T-helper 9 cell (primary cell): ENCODE measurements around the gene GAA.

ENCODE experiments used
- DNase-seq: peaks from one replicate; pipeline ENCODE4 v3.0.0-alpha.2; 2020

Gene GAA

GRCh38 chr17:80119271-80119791 is 17.9 kb downstream of the GAA start:
- DNase-seq, result no peak

- DNase-seq, result no peak
Measured at GRCh38 chr17:80119839-80120238, 18.5 kb downstream of the GAA start.

- no peak for DNase-seq
Measured at GRCh38 chr17:80122026-80122575, 20.7 kb downstream of the GAA start.

GRCh38 chr17:80122926-80123505 is 21.6 kb downstream of the GAA start:
- DNase-seq, result no peak

- no peak for DNase-seq
Measured at GRCh38 chr17:80123791-80124190, 22.4 kb downstream of the GAA start.

- no peak for DNase-seq
Measured at GRCh38 chr17:80124351-80124981, 23.1 kb downstream of the GAA start.

GRCh38 chr17:80125656-80126448 is 24.5 kb downstream of the GAA start:
- no peak for DNase-seq

- no peak for DNase-seq
Measured at GRCh38 chr17:80126449-80126715, 25.0 kb downstream of the GAA start.

GRCh38 chr17:80129006-80129565 is 27.7 kb downstream of the GAA start:
- DNase-seq, result no peak

GRCh38 chr17:80130992-80131391 is 29.6 kb downstream of the GAA start:
- no peak for DNase-seq

GRCh38 chr17:80132906-80133625 is 31.7 kb downstream of the GAA start:
- DNase-seq, result no peak

GRCh38 chr17:80133626-80133970 is 32.2 kb downstream of the GAA start:
- DNase-seq, result no peak

- no peak for DNase-seq
Measured at GRCh38 chr17:80137131-80137530, 35.8 kb downstream of the GAA start.

- no peak for DNase-seq
Measured at GRCh38 chr17:80138856-80139426, 37.6 kb downstream of the GAA start.

- DNase-seq, result no peak
Measured at GRCh38 chr17:80141463-80142165, 40.2 kb downstream of the GAA start.

- no peak for DNase-seq
Measured at GRCh38 chr17:80142929-80143328, 41.5 kb downstream of the GAA start.

- DNase-seq, result no peak
Measured at GRCh38 chr17:80145076-80146075, 44.0 kb downstream of the GAA start.

- no peak for DNase-seq
Measured at GRCh38 chr17:80146121-80147034, 45.0 kb downstream of the GAA start.

- peak; percentile 92 for DNase-seq
Measured at GRCh38 chr17:80147035-80147822, 45.8 kb downstream of the GAA start, which contains the start of gene EIF4A3. TSS of gene EIF4A3 (minus strand) at chr17:80147128. CDS start at chr17:80146961, 167 bp downstream.
